Measurements from ENCODE around the gene EPHB1. TPM values are rescaled to one million over a fixed set of nuclear protein-coding genes. Genes with fewer than 3 reads are reported as not detected.

EPHB1 gene
- polyA plus RNA-seq, 1 of the 3 experiments (the other 2 are of a cell fraction) = 1.2 TPM

GRCh38 chr3:134755821-134756220 lies 39.2 kb upstream of the EPHB1 start:
- H3K36me3 ChIP-seq (replicated peaks in 1 of 2; ENCODE audit: control insufficient read depth in 1 of 2, insufficient read depth in 2 of 2, low read length in 1 of 2) = no peaks in the 10 kb centered on the region
- H3K4me1 ChIP-seq (ENCODE audit: control insufficient read depth in 1 of 2, insufficient read depth in 2 of 2, low read depth in 1 of 2, low read length in 1 of 2) = peaks cover 0 to 12% of the 10 kb centered on the region in 2 experiments; a peak in 2 of 4 replicates
- H3K27me3 ChIP-seq (ENCODE audit: insufficient read depth) = no peaks in the 10 kb centered on the region
- ChIA-PET POLR2A (no interaction called here), CTCF (interaction anchor here (0.8 to 3.6 kb wide), 6 partner anchors 11 to 154 kb away, joined by 3 to 38 read pairs (median 3); no protein-coding TSS in a partner anchor)
- H3F3A ChIP-seq (replicated peaks; ENCODE audit: insufficient read depth) = no peaks in the 10 kb centered on the region
- H3K9me3 ChIP-seq = no peaks in the 10 kb centered on the region
- H3K27ac ChIP-seq (ENCODE audit: low read depth in 2 of 2, low read length in 1 of 2) = no peak overlapping the region
- no peak for DNase-seq
- H3K9ac ChIP-seq = no peak overlapping the region
- TF ChIP-seq JUND (IDR thresholded peaks at IDR 0.05) = no peak
- no peak for TF ChIP-seq ELF1 (IDR thresholded peaks at IDR 0.05)
- TF ChIP-seq TCF12 (IDR thresholded peaks at IDR 0.05) = no peak
- no peak for TF ChIP-seq FOXJ3 (CRISPR knock-in tag; IDR thresholded peaks at IDR 0.05)
- TF ChIP-seq REST (IDR thresholded peaks at IDR 0.05; ENCODE audit: low read depth, low read length) = no peak
- no peak for TF ChIP-seq MAX (IDR thresholded peaks at IDR 0.05; ENCODE audit: low read depth)
- TF ChIP-seq SMC3 (IDR thresholded peaks at IDR 0.05; ENCODE audit: low read depth, low read length) = no peak
- no peak for TF ChIP-seq ZBTB33 (IDR thresholded peaks at IDR 0.05; ENCODE audit: borderline replicate concordance, low read depth)
- no peak for TF ChIP-seq CHD2 (IDR thresholded peaks at IDR 0.05; ENCODE audit: low read length, partially characterized antibody)
- no peak for TF ChIP-seq FOSL2 (IDR thresholded peaks at IDR 0.05; ENCODE audit: borderline replicate concordance, low read depth)
- TF ChIP-seq USF1 (IDR thresholded peaks at IDR 0.05; ENCODE audit: borderline replicate concordance, low read depth) = no peak
- TF ChIP-seq RAD21 (IDR thresholded peaks at IDR 0.05; ENCODE audit: low read length) = no peak
- no peak for TF ChIP-seq TEAD4 (IDR thresholded peaks at IDR 0.05; ENCODE audit: borderline replicate concordance, insufficient read depth)
- no peak overlapping the region for H3K4me2 ChIP-seq
- H3K79me2 ChIP-seq (ENCODE audit: insufficient read depth) = no peaks in the 10 kb centered on the region
- no peak overlapping the region for H2AFZ ChIP-seq (ENCODE audit: low read depth)
- H3K9me2 ChIP-seq = no peaks in the 10 kb centered on the region
- no peaks in the 10 kb centered on the region for H4K20me1 ChIP-seq (ENCODE audit: insufficient read depth)
- 71% methylated on average over 2 of the region's 2 CpGs for WGBS (ENCODE audit: low lambda C conversion rate)
- no peak overlapping the region for H3K4me3 ChIP-seq (ENCODE audit: low read depth in 2 of 2, low read length in 1 of 2)
